Heart right ventricle (tissue), 16 donors: ENCODE results near the gene YIF1A. TPM values are rescaled to one million over a fixed set of nuclear protein-coding genes. Genes with fewer than 3 reads are reported as not detected.

Source experiments
- ATAC-seq, 8 donors: fragments of 200-7000 bp; cut with Tn5 transposase; one replicate each; pipeline ENCODE4 v1.9.1; 2020; ENCODE audit warnings: mild to moderate bottlenecking in 8 of 8, moderate library complexity in 8 of 8, moderate number of reproducible peaks in 1 of 8
- DNase-seq, 2 donors: peaks; one replicate each; pipeline ENCODE4 v3.0.0-alpha.2; 2020
- H3K27ac ChIP-seq, 10 donors: fragments of 200-600 bp; sonication (generic) in 2 of 10; one replicate each; pipeline versions ENCODE4 v1.5.0 to v1.8.0; 2020 to 2022; ENCODE audit warnings: mild to moderate bottlenecking in 3 of 10
- H3K27me3 ChIP-seq, 7 donors: fragments of 200-600 bp; one replicate each; pipeline ENCODE4 v1.8.0; 2021 to 2022; ENCODE audit warnings: mild to moderate bottlenecking in 2 of 7
- H3K36me3 ChIP-seq, 9 donors: fragments of 200-600 bp; sonication (generic) in 1 of 9; one replicate each; pipeline versions ENCODE4 v1.5.0 to v1.8.0; 2020 to 2022; ENCODE audit warnings: mild to moderate bottlenecking in 2 of 9
- H3K4me1 ChIP-seq, 9 donors: fragments of 200-600 bp; sonication (generic) in 1 of 9; one replicate each; pipeline versions ENCODE4 v1.5.0 to v1.8.0; 2020 to 2022; ENCODE audit warnings: mild to moderate bottlenecking in 4 of 9
- H3K4me3 ChIP-seq, 10 donors: fragments of 200-600 bp; sonication (generic) in 2 of 10; one replicate each; pipeline versions ENCODE4 v1.5.0 to v1.8.0; 2020 to 2022; ENCODE audit warnings: mild to moderate bottlenecking in 7 of 10, moderate library complexity in 2 of 10
- H3K9me3 ChIP-seq, 11 donors: fragments of 200-600 bp in 10 of 11; sonication (generic) in 2 of 11; one replicate each; pipeline versions ENCODE4 v1.5.0 to v1.8.0; 2013 to 2022; ENCODE audit warnings: mild to moderate bottlenecking in 2 of 11, control low read depth in 1 of 11, moderate library complexity in 1 of 11
- WGBS, 2 donors: extraction: QIAGEN DNeasy Blood & Tissue Kit; methylation state at CpG; one replicate each; pipeline ENCODE4 v1.1.7; 2013; ENCODE audit warnings: inconsistent platforms in 1 of 2; 5-methylcytosine and 5-hydroxymethylcytosine counted together
- intact Hi-C, 10 donors: fragments of 100-400 bp; cut with DNase I; formaldehyde crosslinking; loops; one replicate each; pipeline versions ENCODE4 v1.11.1 to v1.14.2; 2022
- polyA plus RNA-seq, 2 donors: library from polyadenylated mRNA; stranded (reverse); fragments of 200-250 nt; gene quantifications; one replicate each; pipeline ENCODE4 v1.2.3, GENCODE V29; 2013
- total RNA-seq, 10 donors: library from RNA; stranded (reverse); fragmentation: NEBNext Ultra II Directional in 3 of 10; extraction: Animal tissue kit (Norgen Biotek cat#: 25700) in 3 of 10; gene quantifications; one replicate each; pipeline versions ENCODE4 v1.2.1 to v1.2.4, GENCODE V29; 2021 to 2023
- TF ChIP-seq, protein P1 (sequence below), 9 donors: fragments of 200-600 bp; sonication (generic) in 2 of 9; IDR thresholded peaks; one replicate each; pipeline versions ENCODE4 v1.5.0 to v1.8.0; 2021 to 2022; ENCODE audit warnings: antibody characterized with exemption in 9 of 9, mild to moderate bottlenecking in 5 of 9, moderate library complexity in 1 of 9
- donor health status: Arrhythmogenic right ventricular cardiomyopathy.
- donor health status: ischemic (EF 13 %, LVEDD 7.1; RV severe dilation, severe dysfunction).
- donor health status: healthy with polysubstance abuse.
- donor health status: DM: no; HTN: yes; CAD: no.
- donor health status: DM: no; HTN: no; CAD: no.
- donor health status: ischemic (EF 25% LVEDD 6.9; RV normal size, moderate dysfunction).
- donor health status: ischemic (EF 25% LVEDD 5.7; RV mildly dilated, moderate dysfunction).
- donor health status: healthy.
- donor health status: DM: yes; HTN: yes; CAD: no.
- donor health status: Ischemic cardiomyopathy.
- donor health status: ischemic (EF 35%, LVEDD 5.7; RV mildly dilated, moderate dysfunction).
- donor health status: nonischemic (EF 11% LVEDD 7.7; RV severe dilation, severe dysfunction).
- donor health status: DM: yes; HTN: yes; CAD: no.
- donor health status: PGD.
- donor health status: ischemic (EF 29% LVEDD 5.4; RV normal size, mild dysfunction).
- donor health status: nonischemic (EF 23%, LVEDD 6.1; RV moderate dilation, normal function).

Gene YIF1A
- total and polyA plus RNA-seq, 12 donors: 38.3 to 168 (median 54.6) TPM

- intact Hi-C loops: loop anchor here in 1 of 10 donors (10.0 kb wide), 1 partner anchor 69 kb away; no protein-coding TSS in a partner anchor
- peak overlapping the region; percentile 77 to 92 (median 86) for H3K27ac ChIP-seq
- H3K9me3 ChIP-seq: no peaks in the 10 kb centered on the region
- TF ChIP-seq, protein P1, sequence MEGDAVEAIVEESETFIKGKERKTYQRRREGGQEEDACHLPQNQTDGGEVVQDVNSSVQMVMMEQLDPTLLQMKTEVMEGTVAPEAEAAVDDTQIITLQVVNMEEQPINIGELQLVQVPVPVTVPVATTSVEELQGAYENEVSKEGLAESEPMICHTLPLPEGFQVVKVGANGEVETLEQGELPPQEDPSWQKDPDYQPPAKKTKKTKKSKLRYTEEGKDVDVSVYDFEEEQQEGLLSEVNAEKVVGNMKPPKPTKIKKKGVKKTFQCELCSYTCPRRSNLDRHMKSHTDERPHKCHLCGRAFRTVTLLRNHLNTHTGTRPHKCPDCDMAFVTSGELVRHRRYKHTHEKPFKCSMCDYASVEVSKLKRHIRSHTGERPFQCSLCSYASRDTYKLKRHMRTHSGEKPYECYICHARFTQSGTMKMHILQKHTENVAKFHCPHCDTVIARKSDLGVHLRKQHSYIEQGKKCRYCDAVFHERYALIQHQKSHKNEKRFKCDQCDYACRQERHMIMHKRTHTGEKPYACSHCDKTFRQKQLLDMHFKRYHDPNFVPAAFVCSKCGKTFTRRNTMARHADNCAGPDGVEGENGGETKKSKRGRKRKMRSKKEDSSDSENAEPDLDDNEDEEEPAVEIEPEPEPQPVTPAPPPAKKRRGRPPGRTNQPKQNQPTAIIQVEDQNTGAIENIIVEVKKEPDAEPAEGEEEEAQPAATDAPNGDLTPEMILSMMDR (IDR thresholded peaks at IDR 0.05): no peak
- H3K36me3 ChIP-seq: no peaks in the 10 kb centered on the region
- no peak for ATAC-seq
- no peak for DNase-seq
- 59 to 73% methylated on average over 52 of the region's 52 CpGs for WGBS, 2 donors
- H3K27me3 ChIP-seq: peaks cover 0 to 6% (median 0%) of the 10 kb centered on the region in 7 donors
- H3K4me1 ChIP-seq: peaks cover 15 to 58% (median 41%) of the 10 kb centered on the region in 9 donors
- H3K4me3 ChIP-seq: peak overlapping the region; percentile 25 to 76 (median 60)
Observed at GRCh38 chr11:66315921-66316811, 27.2 kb upstream of the YIF1A start.

DNA sequence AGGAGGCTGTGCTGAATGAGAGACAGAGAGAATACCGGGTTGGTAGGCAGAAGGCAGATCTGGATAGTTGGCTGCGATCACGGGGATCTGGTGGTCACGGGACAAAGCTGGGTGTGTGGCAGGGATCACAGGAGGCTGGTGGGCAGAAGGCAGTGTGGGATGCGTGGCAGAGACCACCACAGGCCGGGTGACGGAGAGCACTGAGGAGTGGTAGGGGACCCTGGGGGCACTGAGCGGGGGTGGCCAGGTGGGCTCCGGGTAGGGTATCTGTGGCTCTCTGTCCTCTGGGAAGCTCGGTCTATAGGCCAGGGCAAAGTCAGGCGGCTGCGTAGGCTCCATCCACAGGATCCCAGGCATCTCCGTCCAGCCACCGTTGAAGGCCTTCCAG is 26.5 kb upstream of the YIF1A start:
- peaks cover 15 to 58% (median 41%) of the 10 kb centered on the region in 9 donors for H3K4me1 ChIP-seq
- DNase-seq (no peak), ATAC-seq (no peak)
- H3K27ac ChIP-seq: peak overlapping the region in 8 of 10 donors; percentile 77 to 92 (median 86)
- WGBS, 2 donors: 73 to 82% methylated on average over 14 of the region's 14 CpGs
- no peaks in the 10 kb centered on the region for H3K36me3 ChIP-seq
- no peaks in the 10 kb centered on the region for H3K9me3 ChIP-seq
- TF ChIP-seq, protein P1 (IDR thresholded peaks at IDR 0.05): no peak
- intact Hi-C loops: loop anchor here in 1 of 10 donors (10.0 kb wide), 1 partner anchor 69 kb away; no protein-coding TSS in a partner anchor
- peak overlapping the region in 9 of 10 donors; percentile 46 to 76 (median 60) for H3K4me3 ChIP-seq
- H3K27me3 ChIP-seq: peaks cover 0 to 6% (median 0%) of the 10 kb centered on the region in 7 donors

GRCh38 chr11:66314561-66315497 is 25.9 kb upstream of the YIF1A start:
- 75 to 82% methylated on average over 17 of the region's 17 CpGs for WGBS, 2 donors
- Histone ChIP-seq H3K27ac (peak overlapping the region in 8 of 10 donors; percentile 83 to 94 (median 88)), H3K9me3 (no peaks in the 10 kb centered on the region), H3K36me3 (no peaks in the 10 kb centered on the region), H3K4me1 (peaks cover 15 to 58% (median 41%) of the 10 kb centered on the region in 9 donors), H3K4me3 (peak overlapping the region in 9 of 10 donors; percentile 46 to 76 (median 60)), H3K27me3 (peaks cover 0 to 6% (median 0%) of the 10 kb centered on the region in 7 donors)
- DNase-seq (no peak), ATAC-seq (no peak)
- intact Hi-C loops: loop anchor here in 8 of 10 donors (5.0 to 10.0 kb wide), 3 partner anchors 32 to 72 kb away; partner anchors contain the start of genes B4GAT1 (in 2 of the 8) and BRMS1 (in 2 of the 8)
- TF ChIP-seq, protein P1 (IDR thresholded peaks at IDR 0.05): no peak
